ENCODE data around the gene ALK. TPM values are rescaled to one million over a fixed set of nuclear protein-coding genes. Genes with fewer than 3 reads are reported as not detected.

The ALK gene
- total RNA-seq, 1 donor = under 0.01 TPM

- no peak for TF ChIP-seq CTCF (IDR thresholded peaks at IDR 0.05; ENCODE audit: extremely low read depth, low read depth, low read length)
- Histone ChIP-seq H4K20me1 (ENCODE audit: insufficient read depth, low read length) (no peaks in the 10 kb centered on the region), H3K4me1 (ENCODE audit: insufficient read depth, low read length) (no peaks in the 10 kb centered on the region), H3K9me3 (ENCODE audit: low read depth, low read length) (no peaks in the 10 kb centered on the region), H3K27ac (ENCODE audit: low read depth, low read length) (no peak overlapping the region), H3K4me2 (ENCODE audit: insufficient read depth, low read length) (no peak overlapping the region), H3K36me3 (ENCODE audit: insufficient read depth, low read length) (no peaks in the 10 kb centered on the region), H3K79me2 (ENCODE audit: insufficient read depth, low read length) (no peaks in the 10 kb centered on the region), H3K27me3 (ENCODE audit: insufficient read depth, low read length) (peaks cover 7% of the 10 kb centered on the region), H2AFZ (ENCODE audit: low read length) (no peak overlapping the region), H3K4me3 (ENCODE audit: insufficient read depth, low read length) (no peak overlapping the region)
- no peak for DNase-seq (ENCODE audit: insufficient read length, low spot score, missing footprints)
Measured at GRCh38 chr2:29799628-29800027, 121.8 kb downstream of the ALK start.

GRCh38 chr2:29797916-29798315, 123.5 kb downstream of the ALK start:
- Histone ChIP-seq H3K36me3 (ENCODE audit: insufficient read depth, low read length) (no peaks in the 10 kb centered on the region), H2AFZ (ENCODE audit: low read length) (no peak overlapping the region), H3K4me1 (ENCODE audit: insufficient read depth, low read length) (no peaks in the 10 kb centered on the region), H3K27me3 (ENCODE audit: insufficient read depth, low read length) (peaks cover 7% of the 10 kb centered on the region), H3K79me2 (ENCODE audit: insufficient read depth, low read length) (no peaks in the 10 kb centered on the region), H3K27ac (ENCODE audit: low read depth, low read length) (no peak overlapping the region), H3K4me2 (ENCODE audit: insufficient read depth, low read length) (no peak overlapping the region), H4K20me1 (ENCODE audit: insufficient read depth, low read length) (no peaks in the 10 kb centered on the region), H3K4me3 (ENCODE audit: insufficient read depth, low read length) (no peak overlapping the region), H3K9me3 (ENCODE audit: low read depth, low read length) (no peaks in the 10 kb centered on the region)
- TF ChIP-seq CTCF (IDR thresholded peaks at IDR 0.05; ENCODE audit: extremely low read depth, low read depth, low read length) = no peak
- no peak for DNase-seq (ENCODE audit: insufficient read length, low spot score, missing footprints)

- Histone ChIP-seq H3K79me2 (ENCODE audit: insufficient read depth, low read length) (no peaks in the 10 kb centered on the region), H3K4me3 (ENCODE audit: insufficient read depth, low read length) (no peak overlapping the region), H3K9me3 (ENCODE audit: low read depth, low read length) (no peaks in the 10 kb centered on the region), H3K4me1 (ENCODE audit: insufficient read depth, low read length) (no peaks in the 10 kb centered on the region), H3K4me2 (ENCODE audit: insufficient read depth, low read length) (no peak overlapping the region), H2AFZ (ENCODE audit: low read length) (no peak overlapping the region), H3K27me3 (ENCODE audit: insufficient read depth, low read length) (peaks cover 7% of the 10 kb centered on the region), H4K20me1 (ENCODE audit: insufficient read depth, low read length) (no peaks in the 10 kb centered on the region), H3K36me3 (ENCODE audit: insufficient read depth, low read length) (no peaks in the 10 kb centered on the region), H3K27ac (ENCODE audit: low read depth, low read length) (no peak overlapping the region)
- no peak for TF ChIP-seq CTCF (IDR thresholded peaks at IDR 0.05; ENCODE audit: extremely low read depth, low read depth, low read length)
- DNase-seq (ENCODE audit: insufficient read length, low spot score, missing footprints) = no peak
Measured at GRCh38 chr2:29796446-29796845, 124.9 kb downstream of the ALK start.

GRCh38 chr2:29789911-29790485, 131.4 kb downstream of the ALK start:
- no peak for TF ChIP-seq CTCF (IDR thresholded peaks at IDR 0.05; ENCODE audit: extremely low read depth, low read depth, low read length)
- no peaks in the 10 kb centered on the region for H3K36me3 ChIP-seq (ENCODE audit: insufficient read depth, low read length)
- no peaks in the 10 kb centered on the region for H4K20me1 ChIP-seq (ENCODE audit: insufficient read depth, low read length)
- no peaks in the 10 kb centered on the region for H3K4me1 ChIP-seq (ENCODE audit: insufficient read depth, low read length)
- H3K27ac ChIP-seq (ENCODE audit: low read depth, low read length) = no peak overlapping the region
- no peak overlapping the region for H3K4me2 ChIP-seq (ENCODE audit: insufficient read depth, low read length)
- DNase-seq (ENCODE audit: insufficient read length, low spot score, missing footprints) = no peak
- no peak overlapping the region for H3K4me3 ChIP-seq (ENCODE audit: insufficient read depth, low read length)
- no peak overlapping the region for H2AFZ ChIP-seq (ENCODE audit: low read length)
- H3K27me3 ChIP-seq (ENCODE audit: insufficient read depth, low read length) = no peaks in the 10 kb centered on the region
- H3K9me3 ChIP-seq (ENCODE audit: low read depth, low read length) = no peaks in the 10 kb centered on the region
- no peaks in the 10 kb centered on the region for H3K79me2 ChIP-seq (ENCODE audit: insufficient read depth, low read length)

Measured in osteoblast (primary cell).